B cell (primary cell): ENCODE results near the gene ARHGAP12. TPM values are rescaled to one million over a fixed set of nuclear protein-coding genes. Genes with fewer than 3 reads are reported as not detected.

Experiments
- ATAC-seq: fragments of 200-7000 bp; cut with Tn5 transposase; one replicate; pipeline ENCODE4 v1.10.0; 2021; ENCODE audit warnings: low read depth, mild to moderate bottlenecking, moderate number of reproducible peaks, moderate library complexity
- CTCF ChIA-PET: fragments of 350-600 bp; sonication (Branson Sonifier 250); formaldehyde crosslinking; loops from one replicate; lab custom pipeline; 2021; ENCODE audit warnings: antibody characterized with exemption, inconsistent platforms; lab: Charles Lee
- POLR2A ChIA-PET: fragments of 350-600 bp; sonication (Branson Sonifier 250); formaldehyde crosslinking; loops from one replicate; lab custom pipeline; 2021; ENCODE audit warnings: antibody characterized with exemption; lab: Charles Lee
- DNase-seq: peaks from one replicate; pipeline ENCODE4 v3.0.0; 2013
- H2AFZ ChIP-seq: 2 replicates; pipeline ENCODE4 v1.6.1; 2012; ENCODE audit warnings: mild to moderate bottlenecking, low read depth, low read length; ENCODE audit not compliant: insufficient read depth, poor library complexity, severe bottlenecking
- H3K27ac ChIP-seq, 2 donors: 1 replicate in 1 of 2; 2 replicates in 1 of 2; pipeline ENCODE4 v1.5.1; 2012 to 2013; ENCODE audit warnings: low read length in 2 of 2, mild to moderate bottlenecking in 2 of 2, moderate library complexity in 1 of 2
- H3K27me3 ChIP-seq, 4 experiments: fragments of 200-600 bp in 1 of 4; sonication (generic) in 1 of 4; replicated peaks in 1 of 4; 1 replicate in 2 of 4; 2 replicates in 2 of 4; pipeline versions ENCODE4 v1.6.1 to v1.7.0; 2013 to 2016; ENCODE audit warnings: low read length in 3 of 4, mild to moderate bottlenecking in 2 of 4, mixed read lengths in 1 of 4, moderate library complexity in 1 of 4; ENCODE audit not compliant: insufficient read depth in 4 of 4, control insufficient read depth in 3 of 4; ENCODE audit errors: control extremely low read depth in 1 of 4
- H3K36me3 ChIP-seq, 2 experiments: replicated peaks in 1 of 2; 1 replicate in 1 of 2; 2 replicates in 1 of 2; pipeline versions ENCODE4 v1.6.1 to v1.7.1; 2013; ENCODE audit warnings: low read length in 1 of 2; ENCODE audit not compliant: insufficient read depth in 2 of 2, control insufficient read depth in 1 of 2; ENCODE audit errors: control extremely low read depth in 1 of 2, extremely low read depth in 1 of 2
- H3K4me1 ChIP-seq, 2 donors: fragments of 200-600 bp in 1 of 2; sonication (generic) in 1 of 2; 1 replicate in 1 of 2; 2 replicates in 1 of 2; pipeline versions ENCODE4 v1.5.1 to v1.6.1; 2013 to 2017; ENCODE audit warnings: low read length in 2 of 2; ENCODE audit not compliant: control insufficient read depth in 2 of 2, insufficient read depth in 2 of 2
- H3K4me2 ChIP-seq: replicated peaks from 2 replicates; pipeline ENCODE3; 2012; ENCODE audit warnings: mild to moderate bottlenecking, low read depth, low read length; ENCODE audit not compliant: poor library complexity, severe bottlenecking
- H3K4me3 ChIP-seq, 5 experiments: fragments of 200-600 bp in 1 of 5; sonication (generic) in 1 of 5; 1 replicate in 3 of 5; 2 replicates in 2 of 5; pipeline versions ENCODE4 v1.5.1 to v1.7.0; 2011 to 2016; ENCODE audit warnings: low read length in 4 of 5, mild to moderate bottlenecking in 4 of 5, low read depth in 2 of 5, control low read depth in 1 of 5, moderate library complexity in 1 of 5; ENCODE audit not compliant: insufficient read depth in 1 of 5; ENCODE audit errors: control extremely low read depth in 1 of 5, extremely low read depth in 1 of 5
- H3K79me2 ChIP-seq: fragments of 200-600 bp; sonication (generic); one replicate; pipeline ENCODE4 v1.6.0; 2016; ENCODE audit warnings: low read length; ENCODE audit not compliant: control insufficient read depth, insufficient read depth
- H3K9ac ChIP-seq: fragments of 200-600 bp; sonication (generic); 2 replicates; pipeline ENCODE4 v1.6.1; 2017; ENCODE audit warnings: mild to moderate bottlenecking, low read length, moderate library complexity
- H3K9me3 ChIP-seq, 3 donors: one replicate each; pipeline versions ENCODE4 v1.6.1 to v1.7.1; 2013; ENCODE audit warnings: low read length in 2 of 3; ENCODE audit not compliant: control insufficient read depth in 2 of 3, insufficient read depth in 1 of 3; ENCODE audit errors: control extremely low read depth in 1 of 3
- H4K20me1 ChIP-seq: 2 replicates; pipeline ENCODE4 v1.6.0; 2012; ENCODE audit warnings: mild to moderate bottlenecking, low read length; ENCODE audit not compliant: insufficient read depth, control insufficient read depth, poor library complexity, severe bottlenecking
- H3K27ac Mint-ChIP-seq: one replicate; pipeline ENCODE4 v1.8.0; 2021; ENCODE audit warnings: mixed read lengths
- H3K27me3 Mint-ChIP-seq: one replicate; pipeline ENCODE4 v1.8.0; 2021; ENCODE audit warnings: mixed read lengths
- H3K4me1 Mint-ChIP-seq: one replicate; pipeline ENCODE4 v1.8.0; 2021; ENCODE audit warnings: mixed read lengths
- H3K4me3 Mint-ChIP-seq: one replicate; pipeline ENCODE4 v1.8.0; 2021; ENCODE audit warnings: mixed read lengths
- H3K9me3 Mint-ChIP-seq: one replicate; pipeline ENCODE4 v1.8.0; 2022; ENCODE audit warnings: mixed read lengths; ENCODE audit not compliant: insufficient read depth
- CTCF ChIP-seq: fragments of 200-600 bp; IDR thresholded peaks from one replicate; pipeline ENCODE4 v1.8.0; 2022; ENCODE audit warnings: antibody characterized with exemption, mild to moderate bottlenecking
- EZH2 ChIP-seq: IDR thresholded peaks from 2 replicates; pipeline ENCODE4 v1.6.1; 2012; ENCODE audit warnings: borderline replicate concordance, low read depth, mild to moderate bottlenecking, moderate library complexity, low read length; ENCODE audit not compliant: insufficient read depth, poor library complexity, severe bottlenecking
- WGBS: methylation state at CpG from one replicate; pipeline ENCODE4 v1.1.5; 2013; ENCODE audit warnings: missing lambda C conversion rate; ENCODE audit not compliant: insufficient coverage; 5-methylcytosine and 5-hydroxymethylcytosine counted together
- intact Hi-C: fragments of 100-400 bp; cut with micrococcal nuclease; formaldehyde crosslinking; loops from one replicate; pipeline ENCODE4 v1.10.0; 2022
- polyA plus RNA-seq: library from polyadenylated mRNA; depleted of rRNA; stranded (reverse); fragments of >200 nt; gene quantifications from 2 replicates; pipeline ENCODE4 v1.2.3, GENCODE V29; 2012
- small RNA-seq: library from RNA; depleted of rRNA; stranded (forward); fragments of <200 nt; gene quantifications from one replicate; pipeline ENCODE3, GENCODE V24; 2012; ENCODE audit warnings: low replicate concordance, low read depth; ENCODE audit not compliant: insufficient read length
- total RNA-seq, 2 donors: library from RNA; stranded (reverse); fragments of 120-200 nt in 1 of 2; gene quantifications; 1 replicate in 1 of 2; 2 replicates in 1 of 2; pipeline versions ENCODE4 v1.2.3 to v1.2.4, GENCODE V29; 2013 to 2022

Gene ARHGAP12
- total and polyA plus RNA-seq, 2 donors (not counting 1 experiment from before 2014, with no cell fraction given), result 12.3 to 45.3 TPM

- Histone ChIP-seq H3K79me2 (no peaks in the 10 kb centered on the region), H3K9ac (no peak overlapping the region), H3K36me3 (no peaks in the 10 kb centered on the region), H3K4me3 (no peak overlapping the region), H3K27ac (no peak overlapping the region), H2AFZ (no peak overlapping the region), H4K20me1 (no peaks in the 10 kb centered on the region), H3K27me3 (no peaks in the 10 kb centered on the region), H3K4me1 (peaks cover 8 to 19% of the 10 kb centered on the region in 2 donors), H3K4me2 (no peak overlapping the region), H3K9me3 (no peaks in the 10 kb centered on the region)
- TF ChIP-seq CTCF (no peak), EZH2 (no peak)
- Mint-ChIP-seq H3K4me1 (peaks cover 23% of the 10 kb centered on the region), H3K27me3 (no peaks in the 10 kb centered on the region), H3K4me3 (no peak overlapping the region), H3K9me3 (no peaks in the 10 kb centered on the region), H3K27ac (no peak overlapping the region)
- CTCF ChIA-PET, result no interaction called here
- POLR2A ChIA-PET, result no interaction called here
- WGBS, result 94% methylated on average over 7 of the region's 11 CpGs
- DNase-seq (no peak), ATAC-seq (no peak)
- intact Hi-C loops, result no loop called here
These were observed 171.9 kb downstream of the ARHGAP12 start for GRCh38 chr10:31756729-31757110.

GRCh38 chr10:31756101-31756728 is 172.4 kb downstream of the ARHGAP12 start:
- no peak for TF ChIP-seq CTCF
- no peaks in the 10 kb centered on the region for H3K79me2 ChIP-seq
- no peaks in the 10 kb centered on the region for H3K36me3 ChIP-seq
- ChIA-PET CTCF (no interaction called here), POLR2A (no interaction called here)
- no peak overlapping the region for H3K27ac ChIP-seq
- H3K9ac ChIP-seq, result no peak overlapping the region
- Mint-ChIP-seq H3K4me1 (peaks cover 28% of the 10 kb centered on the region), H3K27ac (no peak overlapping the region), H3K9me3 (no peaks in the 10 kb centered on the region), H3K27me3 (no peaks in the 10 kb centered on the region), H3K4me3 (no peak overlapping the region)
- H3K27me3 ChIP-seq, result no peaks in the 10 kb centered on the region
- no peak overlapping the region for H3K4me3 ChIP-seq
- H2AFZ ChIP-seq, result no peak overlapping the region
- H4K20me1 ChIP-seq, result no peaks in the 10 kb centered on the region
- intact Hi-C loops, result no loop called here
- no peak for DNase-seq
- H3K4me1 ChIP-seq, result peaks cover 12 to 19% of the 10 kb centered on the region in 2 donors
- 86% methylated on average over 10 of the region's 10 CpGs for WGBS
- no peaks in the 10 kb centered on the region for H3K9me3 ChIP-seq
- no peak for ATAC-seq
- H3K4me2 ChIP-seq, result no peak overlapping the region

Small RNAs within 50 kb of the gene (small RNA-seq; reads per million reads assigned to genes)
- not detected for gene RF00019

Other genes starting within 250 kb of the ARHGAP12 start
- gene KIF5B, start 127.6 kb upstream of the ARHGAP12 start, total RNA-seq, result 40.1 and 44.1 TPM in 2 replicates
- 9.5 and 16.6 TPM in 2 replicates for gene KIF5B, start 127.6 kb upstream of the ARHGAP12 start, polyA plus RNA-seq